IPS DF 4.7 (cell line): ENCODE results near the gene CRELD1.

ENCODE experiments used
- DNase-seq: peaks from one replicate; pipeline ENCODE4 v3.0.0-alpha.2; 2013; ENCODE audit warnings: low spot score; ENCODE audit errors: extremely low read depth

The CRELD1 gene

GRCh38 chr3:9903238-9903624 lies 30.4 kb upstream of the CRELD1 start:
- no peak for DNase-seq

DNA sequence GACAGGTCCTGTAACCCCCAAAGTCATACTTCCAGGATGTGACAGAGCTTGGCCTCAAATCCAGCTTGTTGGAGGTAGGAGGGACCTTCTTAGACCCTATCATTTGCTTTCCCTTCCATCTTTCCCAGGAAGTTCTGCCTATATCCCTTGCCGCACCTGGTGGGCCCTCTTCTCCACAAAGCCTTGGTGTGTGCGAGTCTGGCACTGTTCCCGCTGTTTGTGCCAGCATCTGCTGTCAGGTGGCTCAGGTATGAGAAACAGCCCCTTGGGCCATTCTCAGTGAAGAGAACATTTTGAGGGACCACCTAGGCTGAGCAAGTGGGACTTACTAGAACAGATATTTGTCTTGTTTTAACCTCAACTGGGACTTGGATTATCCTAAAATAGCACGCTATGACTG lies 29.7 kb upstream of the CRELD1 start:
- DNase-seq: no peak

GRCh38 chr3:9906480-9906879 lies 27.2 kb upstream of the CRELD1 start:
- no peak for DNase-seq

DNA sequence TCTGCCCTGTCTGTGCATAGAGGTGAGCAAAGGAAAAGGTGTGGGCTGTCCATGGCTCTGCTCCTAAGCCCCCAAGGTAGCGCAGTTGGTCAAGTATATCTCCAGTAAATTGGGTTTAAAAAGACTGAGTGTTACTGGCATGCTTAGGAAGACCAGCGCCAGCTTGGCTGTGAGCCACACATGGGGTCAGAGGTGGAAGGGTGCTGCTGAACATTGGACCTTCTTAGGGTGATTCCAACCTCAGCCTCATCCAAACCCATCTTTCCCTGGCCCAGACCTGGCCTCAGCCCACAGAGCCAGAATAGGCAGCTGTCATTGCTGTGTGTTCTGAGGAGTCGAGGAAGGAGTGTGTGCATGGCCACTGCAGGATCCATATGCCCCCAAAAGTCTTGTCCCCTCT lies 25.3 kb upstream of the CRELD1 start:
- DNase-seq: no peak

DNA sequence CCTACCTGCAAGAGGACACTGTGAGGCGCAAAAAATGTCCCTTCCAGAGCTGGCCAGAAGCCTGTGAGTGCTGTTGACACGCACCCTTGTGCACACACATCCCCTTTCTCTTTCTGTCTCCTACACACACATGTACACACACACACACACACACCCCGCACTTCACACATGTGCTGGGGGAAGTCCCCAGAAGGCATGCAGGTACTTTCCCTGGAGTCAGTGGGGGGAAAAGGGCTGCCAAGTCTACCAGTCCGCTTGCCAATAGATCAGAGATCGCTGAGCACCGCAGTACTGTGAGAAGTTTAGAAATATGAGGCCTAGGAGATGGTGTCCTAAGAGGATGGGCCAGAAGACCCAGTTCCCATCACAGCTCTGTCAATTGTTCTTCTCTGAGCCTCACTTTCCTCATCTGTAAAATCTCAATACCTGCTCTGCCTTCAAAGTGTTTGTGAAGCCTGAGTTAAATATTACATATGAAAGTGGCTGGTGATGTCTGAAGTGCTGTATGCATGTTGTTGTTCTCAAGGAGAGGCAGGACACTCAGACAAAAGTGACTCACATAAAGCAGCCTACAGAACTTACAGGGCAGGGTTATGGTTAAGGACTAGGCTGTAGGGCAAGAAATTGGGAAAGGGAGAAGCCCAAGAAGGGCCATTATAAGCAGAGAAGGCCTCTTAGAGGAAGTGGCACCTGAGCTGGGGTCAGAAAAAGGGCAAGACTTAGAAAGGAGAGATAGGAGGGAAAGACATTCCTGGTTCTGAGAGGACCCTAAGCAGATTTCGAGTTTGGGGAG lies 24.2 kb upstream of the CRELD1 start:
- DNase-seq: no peak

DNA sequence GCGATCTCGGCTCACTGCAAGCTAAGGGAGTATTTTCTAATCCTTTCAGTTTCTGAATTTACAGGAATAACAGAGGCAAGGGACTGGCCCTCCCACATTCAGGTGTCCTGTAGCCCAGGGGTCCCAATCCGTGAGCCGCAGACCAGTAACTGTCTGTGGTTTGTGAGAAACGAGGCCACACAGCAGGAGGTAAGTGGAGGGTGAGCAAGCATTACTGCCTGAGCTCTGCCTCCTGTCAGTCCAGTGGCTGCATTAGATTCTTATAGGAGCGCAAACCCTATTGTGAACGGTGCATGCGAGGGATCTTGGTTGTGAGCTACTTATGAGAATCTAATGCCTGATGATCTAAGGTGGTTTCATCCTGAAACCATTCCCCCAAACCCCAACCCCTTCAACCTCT lies 21.8 kb upstream of the CRELD1 start:
- DNase-seq: no peak

DNA sequence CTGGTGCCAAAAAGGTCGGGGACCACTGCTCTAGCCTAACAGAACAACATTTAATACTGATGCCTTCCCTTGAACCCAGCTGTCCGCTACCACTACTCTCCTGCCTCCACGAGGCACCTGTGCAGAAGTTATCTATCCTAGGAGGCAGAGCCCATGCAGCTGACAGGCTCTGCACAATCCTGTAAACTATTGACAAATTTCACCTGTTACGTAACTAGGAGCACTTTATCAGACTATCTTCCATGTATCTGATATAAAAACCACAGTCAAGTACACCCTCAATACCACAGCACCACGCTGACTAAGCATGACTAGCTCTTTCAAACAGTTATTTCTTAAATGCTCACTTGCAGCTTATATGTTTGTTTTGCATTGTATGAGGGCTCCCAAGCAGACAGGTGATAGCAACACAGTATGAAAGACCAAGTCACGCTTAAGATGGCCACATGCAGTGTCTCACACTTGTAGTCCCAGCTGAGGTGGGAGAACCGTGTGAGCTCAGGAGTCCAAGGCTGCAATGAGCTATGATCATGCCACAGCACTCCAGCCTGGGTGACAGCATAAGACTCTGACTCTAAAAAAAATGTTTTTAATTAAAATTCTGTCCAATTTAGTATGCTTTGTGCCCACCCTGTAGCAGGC lies 21.2 kb upstream of the CRELD1 start:
- no peak for DNase-seq

- DNase-seq: no peak
Measured at GRCh38 chr3:9913601-9914000, 20.0 kb upstream of the CRELD1 start.

GRCh38 chr3:9914011-9914410 lies 19.6 kb upstream of the CRELD1 start:
- DNase-seq: no peak

GRCh38 chr3:9914559-9915253 lies 18.9 kb upstream of the CRELD1 start:
- no peak for DNase-seq

DNA sequence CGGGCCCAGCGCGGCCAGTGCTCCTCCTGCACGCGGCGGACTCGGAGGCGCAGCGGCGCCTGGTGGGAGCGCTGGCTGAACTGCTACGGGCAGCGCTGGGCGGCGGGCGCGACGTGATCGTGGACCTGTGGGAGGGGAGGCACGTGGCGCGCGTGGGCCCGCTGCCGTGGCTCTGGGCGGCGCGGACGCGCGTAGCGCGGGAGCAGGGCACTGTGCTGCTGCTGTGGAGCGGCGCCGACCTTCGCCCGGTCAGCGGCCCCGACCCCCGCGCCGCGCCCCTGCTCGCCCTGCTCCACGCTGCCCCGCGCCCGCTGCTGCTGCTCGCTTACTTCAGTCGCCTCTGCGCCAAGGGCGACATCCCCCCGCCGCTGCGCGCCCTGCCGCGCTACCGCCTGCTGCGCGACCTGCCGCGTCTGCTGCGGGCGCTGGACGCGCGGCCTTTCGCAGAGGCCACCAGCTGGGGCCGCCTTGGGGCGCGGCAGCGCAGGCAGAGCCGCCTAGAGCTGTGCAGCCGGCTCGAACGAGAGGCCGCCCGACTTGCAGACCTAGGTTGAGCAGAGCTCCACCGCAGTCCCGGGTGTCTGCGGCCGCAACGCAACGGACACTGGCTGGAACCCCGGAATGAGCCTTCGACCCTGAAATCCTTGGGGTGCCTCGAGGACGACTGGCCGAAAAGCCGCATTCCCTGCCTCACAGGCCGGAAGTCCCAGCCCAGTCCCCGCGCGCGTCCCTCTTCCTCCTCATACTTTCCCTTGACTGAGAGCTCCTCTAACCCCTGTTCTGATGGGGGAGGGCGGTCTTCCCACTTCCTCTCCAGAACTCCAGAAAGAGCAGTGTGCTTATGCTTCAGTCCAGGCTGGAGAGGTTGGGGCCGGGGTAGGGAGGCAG lies 18.1 kb upstream of the CRELD1 start:
- no peak for DNase-seq

DNA sequence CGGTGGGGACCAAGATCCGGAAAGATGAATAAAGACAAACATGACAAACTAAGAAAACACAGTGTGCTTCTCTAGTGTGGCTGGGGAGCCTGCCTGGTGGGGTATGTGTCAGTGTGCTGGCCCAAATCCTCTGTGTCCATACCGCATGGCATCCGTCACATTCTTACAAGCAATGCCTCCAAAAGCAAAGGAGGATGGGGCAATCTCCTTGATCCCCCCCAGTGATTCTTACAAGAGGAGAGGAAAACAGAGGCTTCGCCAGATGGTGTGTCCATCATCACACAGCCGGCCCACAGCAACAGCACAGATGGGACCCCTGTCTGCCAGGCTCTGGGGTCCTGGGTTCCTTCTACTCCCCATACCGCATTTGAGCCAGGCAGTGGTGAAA lies 17.3 kb upstream of the CRELD1 start:
- DNase-seq: no peak

- no peak for DNase-seq
Measured at GRCh38 chr3:9916734-9917680, 16.6 kb upstream of the CRELD1 start, which contains the start of gene IL17RC. Gene IL17RC, plus strand, starts transcription at chr3:9917098. Its CDS starts 218 bp downstream, at chr3:9917316.

DNA sequence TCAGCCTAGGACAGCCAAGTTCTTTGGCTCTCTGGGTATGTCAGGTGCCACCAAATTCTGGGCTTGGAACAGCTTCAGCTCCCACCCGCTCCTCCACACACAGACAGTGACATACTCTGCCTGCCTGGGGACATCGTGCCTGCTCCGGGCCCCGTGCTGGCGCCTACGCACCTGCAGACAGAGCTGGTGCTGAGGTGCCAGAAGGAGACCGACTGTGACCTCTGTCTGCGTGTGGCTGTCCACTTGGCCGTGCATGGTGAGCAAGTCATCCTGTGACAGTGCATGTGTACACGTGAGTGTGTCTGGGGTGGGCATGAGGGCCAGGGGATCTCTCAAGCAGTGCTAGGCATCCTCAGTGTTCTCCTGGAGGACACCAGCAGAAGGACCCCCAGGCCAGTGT lies 15.8 kb upstream of the CRELD1 start:
- DNase-seq: no peak

DNA sequence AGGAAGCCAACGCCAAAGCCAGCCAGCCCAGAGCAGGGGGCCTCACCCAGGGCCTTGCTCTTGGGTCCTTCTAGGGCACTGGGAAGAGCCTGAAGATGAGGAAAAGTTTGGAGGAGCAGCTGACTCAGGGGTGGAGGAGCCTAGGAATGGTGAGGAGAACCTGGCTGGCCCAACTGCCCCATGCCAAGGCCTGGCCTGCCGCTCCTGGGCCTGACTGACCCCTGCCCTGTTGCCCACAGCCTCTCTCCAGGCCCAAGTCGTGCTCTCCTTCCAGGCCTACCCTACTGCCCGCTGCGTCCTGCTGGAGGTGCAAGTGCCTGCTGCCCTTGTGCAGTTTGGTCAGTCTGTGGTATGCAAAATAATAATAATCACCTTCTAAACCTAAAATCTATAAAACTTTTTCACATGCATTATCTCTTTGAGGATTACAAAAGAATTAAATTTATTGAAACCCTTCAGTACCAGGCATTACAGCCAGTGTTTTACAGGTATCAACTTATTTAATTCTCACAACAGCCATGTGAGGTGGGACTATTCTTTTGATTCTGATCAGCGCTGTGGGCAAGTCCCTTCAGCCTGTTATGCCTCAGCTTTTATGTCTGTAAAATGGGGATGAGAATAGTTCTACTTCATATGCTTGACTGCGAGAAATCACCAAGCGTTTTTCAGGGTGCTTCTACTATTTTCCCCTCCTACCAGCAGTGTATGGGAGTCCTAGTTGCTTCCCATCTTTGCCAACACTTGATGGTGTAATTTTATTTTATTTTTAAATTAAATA lies 15.2 kb upstream of the CRELD1 start:
- DNase-seq: no peak

DNA sequence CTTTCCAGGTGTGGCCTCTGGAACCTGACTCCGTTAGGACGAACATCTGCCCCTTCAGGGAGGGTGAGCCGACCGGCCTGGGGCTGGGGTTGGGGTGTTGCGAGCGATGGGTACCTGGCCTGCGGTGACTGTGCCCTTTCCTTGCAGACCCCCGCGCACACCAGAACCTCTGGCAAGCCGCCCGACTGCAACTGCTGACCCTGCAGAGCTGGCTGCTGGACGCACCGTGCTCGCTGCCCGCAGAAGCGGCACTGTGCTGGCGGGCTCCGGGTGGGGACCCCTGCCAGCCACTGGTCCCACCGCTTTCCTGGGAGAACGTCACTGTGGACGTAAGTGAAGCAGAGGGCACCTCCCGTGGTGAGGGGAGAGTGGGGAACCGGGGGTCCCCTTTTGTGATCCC lies 5.5 kb upstream of the CRELD1 start:
- no peak for DNase-seq

DNA sequence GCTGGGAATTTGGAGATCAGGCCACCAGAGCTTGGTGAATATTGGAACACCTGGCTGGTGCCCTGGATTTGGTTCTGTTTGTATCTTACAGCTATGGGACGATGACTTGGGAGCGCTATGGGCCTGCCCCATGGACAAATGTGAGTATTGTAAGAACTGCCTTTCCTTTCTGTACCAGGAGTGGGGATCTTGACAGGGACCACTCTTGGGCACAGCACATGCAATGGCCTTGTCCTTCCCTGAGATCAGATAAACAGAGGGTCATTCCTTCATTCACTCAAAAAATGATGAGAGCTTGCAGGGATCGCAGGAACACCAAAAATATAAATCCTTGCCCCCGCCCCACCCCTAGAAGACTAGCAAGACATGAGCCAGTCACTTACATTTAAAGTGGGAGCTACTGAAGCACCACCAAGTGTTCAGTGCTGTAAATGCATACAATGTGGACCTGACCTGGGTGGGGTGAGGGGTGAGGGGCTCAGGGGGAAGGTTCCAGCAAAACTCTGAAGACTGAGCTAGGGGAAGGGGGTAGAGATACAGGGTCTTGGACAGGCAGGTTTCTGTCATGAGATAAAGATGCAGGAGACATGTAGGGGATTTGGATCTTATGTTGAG lies 2.7 kb upstream of the CRELD1 start:
- DNase-seq: no peak

DNA sequence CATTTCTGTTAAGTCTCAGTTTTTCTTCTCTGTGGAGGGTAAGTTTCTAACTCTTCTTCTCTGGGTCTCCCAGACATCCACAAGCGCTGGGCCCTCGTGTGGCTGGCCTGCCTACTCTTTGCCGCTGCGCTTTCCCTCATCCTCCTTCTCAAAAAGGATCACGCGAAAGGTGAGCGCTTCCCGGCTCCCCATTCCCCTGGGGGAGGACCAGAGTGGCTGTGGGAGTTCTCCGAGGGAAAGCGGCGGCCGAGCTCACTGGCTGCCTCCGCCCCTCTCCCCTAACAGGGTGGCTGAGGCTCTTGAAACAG lies 1.1 kb upstream of the CRELD1 start:
- DNase-seq: no peak

DNA sequence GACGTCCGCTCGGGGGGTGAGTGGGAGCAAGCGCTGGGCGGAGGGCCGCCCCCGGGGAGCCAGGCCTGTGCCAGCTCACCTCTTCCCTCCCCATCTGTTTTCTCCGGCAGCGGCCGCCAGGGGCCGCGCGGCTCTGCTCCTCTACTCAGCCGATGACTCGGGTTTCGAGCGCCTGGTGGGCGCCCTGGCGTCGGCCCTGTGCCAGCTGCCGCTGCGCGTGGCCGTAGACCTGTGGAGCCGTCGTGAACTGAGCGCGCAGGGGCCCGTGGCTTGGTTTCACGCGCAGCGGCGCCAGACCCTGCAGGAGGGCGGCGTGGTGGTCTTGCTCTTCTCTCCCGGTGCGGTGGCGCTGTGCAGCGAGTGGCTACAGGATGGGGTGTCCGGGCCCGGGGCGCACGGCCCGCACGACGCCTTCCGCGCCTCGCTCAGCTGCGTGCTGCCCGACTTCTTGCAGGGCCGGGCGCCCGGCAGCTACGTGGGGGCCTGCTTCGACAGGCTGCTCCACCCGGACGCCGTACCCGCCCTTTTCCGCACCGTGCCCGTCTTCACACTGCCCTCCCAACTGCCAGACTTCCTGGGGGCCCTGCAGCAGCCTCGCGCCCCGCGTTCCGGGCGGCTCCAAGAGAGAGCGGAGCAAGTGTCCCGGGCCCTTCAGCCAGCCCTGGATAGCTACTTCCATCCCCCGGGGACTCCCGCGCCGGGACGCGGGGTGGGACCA lies 632 bp upstream of the CRELD1 start:
- no peak for DNase-seq
